G401 (cell line): Measurements from ENCODE around the gene TGFB2. TPM values are rescaled to one million over a fixed set of nuclear protein-coding genes. Genes with fewer than 3 reads are reported as not detected.

Experiments
- DNase-seq: peaks from one replicate; pipeline ENCODE4 v3.0.0-alpha.2; 2015; ENCODE audit warnings: low spot score
- in situ Hi-C: cut with HindIII; loops from 2 replicates; pipeline ENCODE4 v1.10.0; 2016; ENCODE audit warnings: low sequenced_read_pairs, mixed read lengths
- total RNA-seq: library from RNA; depleted of rRNA; stranded (reverse); fragments of >200 nt; shearing (Covaris generic); gene quantifications from 2 replicates; pipeline ENCODE4 v1.2.3, GENCODE V29; 2014

Gene TGFB2
- total RNA-seq, 1 experiment from 2014 or later: 0.27 TPM

DNA sequence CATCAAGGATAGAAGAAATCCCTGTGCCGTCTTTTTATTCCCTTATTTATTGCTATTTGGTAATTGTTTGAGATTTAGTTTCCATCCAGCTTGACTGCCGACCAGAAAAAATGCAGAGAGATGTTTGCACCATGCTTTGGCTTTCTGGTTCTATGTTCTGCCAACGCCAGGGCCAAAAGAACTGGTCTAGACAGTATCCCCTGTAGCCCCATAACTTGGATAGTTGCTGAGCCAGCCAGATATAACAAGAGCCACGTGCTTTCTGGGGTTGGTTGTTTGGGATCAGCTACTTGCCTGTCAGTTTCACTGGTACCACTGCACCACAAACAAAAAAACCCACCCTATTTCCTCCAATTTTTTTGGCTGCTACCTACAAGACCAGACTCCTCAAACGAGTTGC lies 99.0 kb downstream of the TGFB2 start:
- in situ Hi-C loops: no loop called here
- no peak for DNase-seq

DNA sequence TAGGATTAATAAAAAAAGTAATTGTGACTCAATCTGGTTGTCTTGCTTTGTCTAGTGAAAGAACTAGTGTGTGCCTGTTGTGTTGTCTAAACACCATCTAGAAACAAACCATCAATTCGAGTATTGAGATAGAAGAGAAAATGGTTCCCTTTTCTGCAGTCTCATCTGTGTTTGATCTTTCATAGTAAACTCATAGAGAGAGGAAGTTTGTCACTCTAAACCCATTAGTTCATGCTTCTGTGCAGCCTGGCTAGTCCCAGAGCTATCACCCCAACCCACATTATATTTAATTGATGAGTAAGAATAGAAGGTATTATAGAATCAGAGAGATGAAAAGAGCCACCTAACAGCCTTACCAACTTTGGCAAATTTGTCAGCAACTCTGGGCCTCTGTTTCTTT lies 99.5 kb downstream of the TGFB2 start:
- DNase-seq: no peak
- in situ Hi-C loops: no loop called here

DNA sequence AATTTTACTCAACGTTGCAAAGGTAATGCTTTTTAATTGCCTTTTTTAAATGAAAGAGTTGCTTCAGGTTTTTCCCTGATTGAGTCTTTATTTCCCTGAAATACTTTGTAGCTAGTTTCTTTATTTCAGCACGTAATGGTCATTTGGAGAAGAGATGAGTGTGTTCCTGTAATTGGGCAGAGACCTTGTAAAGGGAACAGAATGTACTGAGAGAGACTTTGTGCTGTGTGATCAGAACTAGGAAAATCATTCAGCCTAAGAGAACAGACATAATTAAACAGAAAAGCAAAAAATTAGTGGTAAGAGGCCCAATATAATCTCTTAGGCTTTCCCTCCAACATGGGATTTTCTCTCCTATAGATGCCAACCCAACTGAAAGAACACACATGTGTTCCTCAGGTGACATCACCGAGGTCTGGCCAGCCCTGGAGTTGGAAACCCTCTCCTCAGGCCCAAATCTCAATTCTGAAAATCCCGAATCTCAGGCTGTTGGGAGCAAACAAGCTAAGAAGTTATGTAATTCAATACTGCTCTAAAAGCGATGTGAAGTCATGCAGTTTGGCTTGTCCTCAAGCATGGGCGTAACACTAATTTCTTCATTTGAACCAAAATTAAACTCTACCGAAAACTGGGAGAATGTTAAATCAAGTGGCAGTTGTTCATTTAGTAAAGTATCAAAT lies 102.0 kb downstream of the TGFB2 start:
- in situ Hi-C loops: no loop called here
- DNase-seq: no peak

DNA sequence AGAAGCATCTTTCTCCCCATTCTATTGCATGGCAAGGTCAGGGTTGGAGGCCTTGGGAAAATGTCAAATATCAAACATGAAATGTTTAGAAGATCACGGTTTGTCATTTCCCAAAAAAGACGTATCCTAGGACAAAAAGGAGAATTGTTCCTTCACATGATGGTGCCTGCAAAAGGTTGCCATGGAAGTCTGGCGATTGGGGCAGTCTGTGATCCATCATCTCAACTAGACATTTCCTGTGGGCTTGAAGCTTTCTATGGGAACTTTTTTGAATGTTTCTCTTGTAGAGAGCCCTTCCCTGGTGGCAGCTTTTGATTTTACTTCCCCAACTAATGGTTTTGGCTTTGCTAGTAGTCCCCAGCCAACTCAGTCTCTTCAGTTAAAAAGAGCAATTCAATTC lies 106.3 kb downstream of the TGFB2 start:
- in situ Hi-C loops: no loop called here
- DNase-seq: no peak

DNA sequence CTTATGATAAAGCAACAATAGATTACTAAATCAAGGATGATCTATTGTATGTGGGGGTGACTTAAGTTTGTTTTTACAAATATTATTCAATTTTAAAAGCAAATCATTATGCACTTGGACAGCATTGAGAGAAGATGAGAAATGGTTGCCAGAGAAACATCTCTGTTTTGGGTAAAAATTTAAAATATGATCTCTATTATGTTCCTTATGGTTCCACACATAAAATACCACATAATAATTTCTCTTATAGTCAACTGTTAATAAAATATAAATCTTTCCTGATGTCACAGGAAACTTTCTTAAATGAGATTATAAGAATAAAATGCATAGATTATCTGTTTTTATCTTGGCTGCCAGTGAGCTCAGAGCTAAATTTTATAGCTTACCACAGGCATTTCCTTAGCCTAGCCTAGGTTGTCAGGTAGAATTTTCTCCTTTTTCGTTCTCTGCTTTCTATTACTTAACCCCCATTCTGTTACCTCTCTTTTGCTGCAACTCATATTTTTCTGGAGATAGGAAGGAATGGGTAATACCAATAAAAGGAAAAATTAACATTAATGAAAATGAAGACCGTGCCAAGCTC lies 109.7 kb downstream of the TGFB2 start:
- in situ Hi-C loops: no loop called here
- DNase-seq: no peak

DNA sequence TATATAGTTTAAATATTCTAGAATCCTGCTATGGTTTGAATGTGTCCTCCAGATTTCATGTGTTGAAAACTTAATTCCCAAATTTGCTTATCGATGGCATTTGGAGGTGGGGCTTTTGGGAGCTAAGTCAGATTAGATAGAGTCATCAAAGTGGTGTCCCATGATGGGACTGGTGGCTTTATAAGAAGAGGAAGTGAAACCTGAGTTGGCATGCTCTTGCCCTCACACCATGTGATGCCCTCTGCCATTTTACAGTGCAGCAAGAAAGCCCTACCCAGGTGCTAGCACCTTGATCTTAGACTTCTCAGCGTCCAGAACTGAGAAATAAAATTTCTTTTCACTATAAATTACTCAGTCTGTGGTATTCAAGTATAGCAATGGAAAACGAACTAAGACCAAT lies 111.3 kb downstream of the TGFB2 start:
- in situ Hi-C loops: no loop called here
- no peak for DNase-seq

DNA sequence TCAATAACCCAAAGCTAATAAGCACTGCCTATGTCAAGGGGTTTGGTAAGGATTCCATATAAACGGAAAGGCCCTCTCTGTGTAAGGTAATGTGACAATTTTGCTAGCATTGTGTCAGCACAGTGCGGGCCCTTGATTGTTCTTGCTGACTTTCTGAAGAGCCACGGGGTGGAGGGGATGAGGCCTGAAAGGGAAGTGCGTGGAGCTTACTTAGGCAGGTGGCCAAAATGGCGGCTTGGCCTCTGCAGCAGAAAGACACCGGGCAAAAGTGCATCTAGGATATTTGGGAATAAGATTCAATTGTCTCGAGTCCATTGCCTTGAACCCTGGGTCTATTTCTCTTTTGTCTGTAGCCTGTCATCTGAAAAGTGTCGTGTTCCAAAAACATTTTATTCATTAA lies 114.3 kb downstream of the TGFB2 start:
- DNase-seq: no peak
- in situ Hi-C loops: no loop called here

DNA sequence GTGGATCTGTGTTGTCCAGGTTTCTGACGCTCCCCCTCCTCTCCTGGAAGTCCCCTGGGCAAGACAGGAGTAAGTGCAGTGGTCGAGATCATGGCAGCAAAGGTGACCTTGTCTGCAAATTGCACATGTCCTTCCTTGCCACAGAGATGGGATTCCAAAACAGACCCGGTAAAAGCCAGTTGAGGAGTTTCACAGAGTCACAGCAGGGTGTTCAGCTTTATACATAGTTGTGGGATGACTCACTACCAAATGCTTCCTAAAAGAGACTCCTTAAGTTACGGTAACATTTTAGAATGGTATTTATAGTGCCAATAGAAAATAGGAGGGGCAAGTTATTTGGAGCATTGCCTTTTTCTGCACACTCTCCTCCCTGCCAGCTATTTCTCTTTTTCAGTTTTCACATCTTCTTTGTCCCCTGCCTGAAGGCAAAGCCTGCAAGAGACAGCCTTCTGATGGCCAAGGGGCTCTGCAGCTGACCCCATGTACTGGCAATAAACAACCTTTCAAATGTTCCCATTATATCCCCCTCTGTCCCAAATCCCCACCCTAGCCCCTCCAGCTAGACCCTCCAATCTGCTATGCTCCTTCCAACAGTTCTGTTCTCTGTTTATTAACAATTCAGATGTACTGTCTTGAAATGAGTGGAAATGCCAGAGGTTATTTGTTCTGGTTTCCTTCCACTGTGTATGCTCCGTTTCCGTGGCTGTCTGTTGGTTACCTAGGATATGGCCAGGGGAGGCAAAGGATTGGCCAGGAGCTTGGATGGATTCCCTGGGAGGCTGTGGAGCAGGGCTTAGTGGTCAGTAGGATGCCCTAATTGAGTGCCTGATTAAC lies 115.0 kb downstream of the TGFB2 start:
- in situ Hi-C loops: no loop called here

DNA sequence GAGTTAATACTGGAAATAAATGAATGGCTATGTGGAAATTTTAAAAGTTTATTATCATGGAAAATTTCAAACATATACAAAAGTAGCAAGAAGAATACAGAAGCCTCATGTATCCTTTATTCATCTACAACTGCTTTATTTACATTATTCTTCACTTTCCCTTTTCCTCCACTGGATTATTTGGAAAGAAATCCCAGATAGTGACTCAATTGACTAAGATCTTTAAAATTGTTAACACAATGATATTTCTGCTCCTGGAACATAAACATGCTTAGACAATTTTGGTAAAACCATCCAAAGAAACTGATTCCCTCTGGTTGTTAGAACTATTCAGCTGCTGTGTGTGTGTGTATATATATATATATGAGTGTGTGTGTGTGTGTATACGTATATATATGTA lies 116.2 kb downstream of the TGFB2 start:
- no peak for DNase-seq
- in situ Hi-C loops: no loop called here

More for the DNA sequence above, 115.0 kb downstream of the TGFB2 start:
- DNase-seq: peak; percentile 30

DNA sequence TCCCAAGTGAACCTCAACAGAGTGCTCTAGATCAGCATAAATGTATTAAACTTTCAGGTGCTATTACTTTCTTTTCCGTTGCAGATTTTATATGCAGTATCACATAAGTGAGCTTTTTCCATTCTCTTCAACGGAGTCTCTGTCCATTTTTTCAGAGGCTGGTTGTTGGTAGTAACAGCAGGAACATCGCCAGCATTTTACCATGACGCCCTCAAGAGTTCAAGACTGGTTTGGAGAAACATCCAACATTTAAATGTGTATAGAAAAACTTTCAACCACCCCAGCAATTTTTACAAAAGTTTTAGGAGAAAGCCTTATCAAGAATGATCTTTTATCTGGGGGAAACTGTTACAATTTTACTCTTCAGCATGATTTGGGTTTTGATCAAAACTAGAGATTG lies 117.0 kb downstream of the TGFB2 start:
- DNase-seq: no peak
- in situ Hi-C loops: no loop called here

DNA sequence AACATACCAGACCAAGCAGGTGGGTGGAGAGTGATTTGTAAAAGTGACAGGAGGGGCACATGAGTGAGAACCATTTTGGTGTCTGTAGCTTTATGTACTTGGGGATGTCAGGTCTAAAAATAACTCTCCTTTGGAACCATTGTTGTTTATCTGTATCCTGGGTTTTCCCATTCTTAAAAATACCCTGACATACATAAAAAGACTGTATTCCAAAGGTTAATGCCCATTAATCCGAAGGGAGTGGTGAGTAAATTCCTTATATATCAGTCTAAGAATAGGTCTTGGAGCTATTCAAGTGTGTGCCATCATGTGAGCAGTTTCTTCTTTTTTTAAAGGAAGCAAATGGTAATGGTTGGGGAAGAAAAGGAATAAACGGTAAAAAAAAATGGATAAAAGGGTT lies 117.5 kb downstream of the TGFB2 start:
- in situ Hi-C loops: no loop called here
- no peak for DNase-seq

DNA sequence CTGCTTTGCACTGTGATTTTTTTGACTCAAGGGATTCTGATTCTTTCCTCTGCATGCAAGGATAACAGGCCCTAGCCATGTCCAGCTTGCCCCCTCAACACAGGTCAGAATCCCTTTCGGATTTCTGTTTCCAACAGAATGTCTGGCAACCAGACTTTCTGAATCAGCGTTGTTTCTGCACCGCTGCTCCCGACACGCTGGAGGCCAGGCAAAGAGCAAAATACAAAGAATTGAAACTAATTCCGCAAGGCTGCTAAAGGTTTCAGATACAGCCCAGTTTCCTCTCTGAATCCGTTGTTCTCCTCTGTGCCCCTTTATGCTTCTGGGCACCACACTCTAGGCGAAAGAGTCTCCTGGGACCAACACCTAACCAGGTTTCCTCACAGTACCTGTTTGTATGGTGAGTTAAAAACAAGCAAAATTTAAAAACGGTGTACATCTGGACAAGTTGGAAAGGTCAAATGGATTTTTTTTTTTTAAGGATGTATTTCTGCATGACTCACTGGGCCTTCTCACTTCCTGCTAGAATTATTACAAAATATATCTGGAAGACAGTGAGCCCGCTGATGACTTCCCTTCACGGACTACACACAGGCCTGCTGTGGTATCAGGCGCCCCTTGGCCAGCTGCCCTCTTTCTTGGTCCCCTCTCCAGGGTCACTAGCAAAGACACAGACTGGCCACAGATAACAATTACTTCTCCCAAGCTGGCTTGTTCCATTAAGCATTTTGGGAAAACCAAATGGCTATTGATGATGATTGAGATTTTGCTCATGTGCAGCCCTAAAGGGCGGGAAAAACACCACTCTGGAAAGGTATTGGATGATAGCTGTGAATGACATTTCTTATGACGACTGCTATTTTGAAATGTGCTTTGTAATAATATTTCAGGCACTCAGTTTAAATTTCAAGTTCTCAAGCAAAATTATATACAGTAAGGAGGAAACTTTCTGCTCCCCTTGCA lies 118.3 kb downstream of the TGFB2 start:
- DNase-seq: no peak
- in situ Hi-C loops: no loop called here

DNA sequence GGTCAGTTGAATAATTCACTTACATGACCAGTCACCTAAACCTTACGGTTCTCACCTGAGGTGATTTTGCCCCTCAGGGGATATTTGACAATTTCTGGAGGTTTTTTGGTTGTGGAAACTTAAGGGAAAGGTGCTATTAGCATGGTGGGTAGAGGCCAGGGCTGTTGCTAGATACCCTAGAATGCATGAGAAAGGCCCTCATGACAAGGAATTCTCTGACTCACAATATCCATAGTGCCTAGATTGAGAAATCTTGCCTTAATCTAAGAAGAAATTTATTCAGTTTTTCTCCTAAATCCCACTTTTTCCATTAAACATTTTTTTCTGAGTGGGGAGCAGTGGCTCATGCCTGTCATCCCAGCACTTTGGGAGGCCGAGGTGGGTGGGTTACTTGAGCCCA lies 119.7 kb downstream of the TGFB2 start:
- in situ Hi-C loops: no loop called here
- DNase-seq: no peak

DNA sequence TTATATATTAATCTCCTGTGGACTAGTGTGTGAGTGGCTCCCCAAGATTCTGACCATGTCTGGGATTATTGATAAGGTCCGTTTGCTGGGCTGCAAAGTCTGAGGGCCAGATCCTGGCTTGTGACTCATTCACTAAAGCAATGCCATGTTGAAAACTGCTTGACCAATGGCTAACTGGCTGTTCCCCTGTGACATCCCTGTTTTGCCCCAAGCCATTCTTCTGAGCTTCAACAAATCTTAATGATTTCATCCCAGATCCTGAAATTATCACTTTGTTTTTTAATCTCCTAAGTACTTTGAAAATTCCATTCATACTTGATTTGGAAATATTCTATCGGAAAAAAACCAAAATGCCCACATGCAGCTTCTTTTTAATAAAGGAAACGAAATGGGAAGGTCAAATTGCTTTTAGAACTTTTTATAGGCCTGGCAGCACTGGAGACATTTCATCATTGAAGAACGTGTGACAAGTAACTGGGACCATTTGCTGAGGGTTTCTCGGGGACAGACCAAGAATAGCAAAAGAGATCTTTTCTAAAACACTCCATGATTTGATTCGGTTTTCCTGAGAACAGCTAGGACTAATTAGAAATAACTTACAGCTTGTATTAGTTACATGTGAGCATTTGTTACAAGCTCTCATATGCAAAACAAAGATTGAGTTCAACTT lies 121.3 kb downstream of the TGFB2 start:
- in situ Hi-C loops: no loop called here
- DNase-seq: no peak

DNA sequence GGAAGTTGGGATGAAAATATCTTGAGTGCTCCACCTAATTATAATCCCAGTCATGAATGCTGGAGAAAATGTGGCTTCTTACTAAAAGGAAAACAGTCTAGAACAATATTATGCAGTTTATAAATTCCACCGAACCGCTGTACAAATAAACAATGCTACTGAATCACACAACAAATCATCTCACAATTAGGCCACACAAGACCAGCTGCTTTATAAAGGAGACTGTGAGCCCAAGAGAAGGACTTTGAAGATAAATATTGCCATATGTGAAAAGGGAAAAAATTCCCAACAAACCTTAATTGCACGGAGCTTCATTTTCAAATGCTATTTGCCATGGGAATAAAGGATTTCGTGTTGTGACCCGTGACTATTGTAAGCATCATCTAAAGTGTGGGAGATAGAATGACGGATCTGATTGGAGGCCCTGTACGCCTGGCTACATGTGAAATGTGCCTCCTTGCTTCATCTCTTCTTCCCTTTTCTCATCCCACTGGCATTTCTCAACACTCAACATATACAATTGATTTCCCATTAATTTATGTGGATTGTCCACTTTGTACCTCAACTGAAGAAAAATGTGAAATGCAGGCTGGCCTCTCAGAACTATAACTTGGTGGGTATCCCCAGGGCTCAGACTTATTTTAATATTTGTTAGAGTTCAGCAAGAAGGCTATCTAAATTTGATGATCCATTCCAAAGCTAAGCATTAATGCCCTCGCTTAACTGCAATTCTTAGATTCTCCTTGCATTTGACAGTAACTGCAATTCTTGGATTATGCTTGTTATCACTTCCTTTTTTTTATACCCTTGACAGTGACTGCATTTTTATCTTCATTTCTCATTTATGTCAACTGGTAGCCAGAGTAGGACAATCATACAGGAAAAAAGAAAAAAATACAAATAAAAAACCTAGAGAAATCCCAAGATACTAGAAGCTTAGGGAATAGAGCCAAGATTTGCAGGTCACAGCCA lies 122.3 kb downstream of the TGFB2 start:
- DNase-seq: no peak
- in situ Hi-C loops: no loop called here

DNA sequence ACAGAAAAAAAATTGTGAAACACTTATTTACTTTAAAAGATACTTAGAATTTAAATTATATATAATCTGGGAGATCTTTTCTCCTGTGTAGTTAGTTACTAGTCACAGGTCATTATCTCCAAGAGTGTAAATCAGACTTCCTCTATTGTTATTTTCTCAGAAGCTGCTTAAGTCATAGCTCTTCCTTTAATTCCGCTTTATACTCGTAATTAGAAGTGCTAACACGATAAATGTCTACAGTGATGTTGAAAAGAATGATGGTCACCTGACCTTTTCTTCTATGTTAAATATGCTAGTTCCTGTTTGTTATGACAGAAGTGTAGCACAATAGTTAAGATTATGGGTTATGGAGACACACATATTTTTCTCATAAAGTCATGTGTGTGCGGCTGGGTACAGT lies 123.6 kb downstream of the TGFB2 start:
- no peak for DNase-seq
- in situ Hi-C loops: no loop called here

DNA sequence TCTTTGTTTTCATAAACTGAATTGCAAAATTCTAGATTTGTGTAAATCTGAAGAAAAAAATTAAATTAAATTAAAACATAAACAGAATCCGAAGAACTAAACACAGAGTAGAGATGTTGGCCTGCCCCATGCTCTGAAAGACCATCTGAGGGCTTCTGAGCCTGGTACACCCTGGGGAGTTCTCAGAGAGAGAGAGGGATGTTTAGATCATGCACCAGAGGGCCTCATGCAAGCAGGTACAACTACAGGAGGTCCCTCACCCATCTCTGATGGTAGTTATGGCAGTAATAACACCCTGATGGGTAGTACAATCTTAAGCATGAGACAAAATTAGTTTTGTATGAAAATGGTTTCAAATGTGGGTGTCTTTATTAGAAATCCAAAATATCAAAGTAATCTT lies 127.7 kb downstream of the TGFB2 start:
- in situ Hi-C loops: no loop called here
- no peak for DNase-seq

DNA sequence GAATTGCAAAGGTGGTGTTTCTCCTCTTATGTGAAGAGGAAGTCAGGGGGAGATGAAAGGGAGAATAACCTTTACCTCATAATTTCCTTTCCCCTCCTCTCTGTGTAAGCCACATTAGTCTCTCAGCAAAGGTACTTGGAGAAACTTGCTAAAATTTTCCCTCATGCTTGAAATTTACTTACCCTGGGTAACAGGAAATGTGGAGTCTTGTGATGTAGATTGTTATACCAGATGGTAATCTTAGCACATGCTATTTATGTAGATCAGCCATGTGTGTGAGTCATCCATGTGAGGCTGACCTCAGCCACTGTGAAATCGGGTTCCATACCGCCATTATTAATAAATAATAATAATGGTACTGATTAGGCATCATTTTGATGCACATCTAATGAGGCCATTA lies 128.4 kb downstream of the TGFB2 start:
- in situ Hi-C loops: no loop called here
- DNase-seq: no peak
